ENCODE data around the gene CIB1. TPM values are rescaled to one million over a fixed set of nuclear protein-coding genes. Genes with fewer than 3 reads are reported as not detected.

Gene CIB1
- total RNA-seq, 4 donors from 2014 or later = 24.2 to 52.6 (median 38.7) TPM

DNA sequence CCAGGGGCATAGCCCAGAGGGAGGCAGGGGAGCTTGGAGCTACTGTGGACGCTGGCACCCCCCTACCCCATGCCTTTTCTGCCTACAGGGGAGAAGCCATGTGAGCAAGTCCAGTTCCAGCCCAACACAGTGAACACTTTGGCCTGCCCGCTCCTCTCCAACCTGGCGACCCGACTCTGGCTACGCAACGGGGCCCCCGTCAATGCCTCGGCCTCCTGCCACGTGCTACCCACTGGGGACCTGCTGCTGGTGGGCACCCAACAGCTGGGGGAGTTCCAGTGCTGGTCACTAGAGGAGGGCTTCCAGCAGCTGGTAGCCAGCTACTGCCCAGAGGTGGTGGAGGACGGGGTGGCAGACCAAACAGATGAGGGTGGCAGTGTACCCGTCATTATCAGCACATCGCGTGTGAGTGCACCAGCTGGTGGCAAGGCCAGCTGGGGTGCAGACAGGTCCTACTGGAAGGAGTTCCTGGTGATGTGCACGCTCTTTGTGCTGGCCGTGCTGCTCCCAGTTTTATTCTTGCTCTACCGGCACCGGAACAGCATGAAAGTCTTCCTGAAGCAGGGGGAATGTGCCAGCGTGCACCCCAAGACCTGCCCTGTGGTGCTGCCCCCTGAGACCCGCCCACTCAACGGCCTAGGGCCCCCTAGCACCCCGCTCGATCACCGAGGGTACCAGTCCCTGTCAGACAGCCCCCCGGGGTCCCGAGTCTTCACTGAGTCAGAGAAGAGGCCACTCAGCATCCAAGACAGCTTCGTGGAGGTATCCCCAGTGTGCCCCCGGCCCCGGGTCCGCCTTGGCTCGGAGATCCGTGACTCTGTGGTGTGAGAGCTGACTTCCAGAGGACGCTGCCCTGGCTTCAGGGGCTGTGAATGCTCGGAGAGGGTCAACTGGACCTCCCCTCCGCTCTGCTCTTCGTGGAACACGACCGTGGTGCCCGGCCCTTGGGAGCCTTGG, 5.6 kb downstream of the CIB1 start:
- TF ChIP-seq, protein P1, sequence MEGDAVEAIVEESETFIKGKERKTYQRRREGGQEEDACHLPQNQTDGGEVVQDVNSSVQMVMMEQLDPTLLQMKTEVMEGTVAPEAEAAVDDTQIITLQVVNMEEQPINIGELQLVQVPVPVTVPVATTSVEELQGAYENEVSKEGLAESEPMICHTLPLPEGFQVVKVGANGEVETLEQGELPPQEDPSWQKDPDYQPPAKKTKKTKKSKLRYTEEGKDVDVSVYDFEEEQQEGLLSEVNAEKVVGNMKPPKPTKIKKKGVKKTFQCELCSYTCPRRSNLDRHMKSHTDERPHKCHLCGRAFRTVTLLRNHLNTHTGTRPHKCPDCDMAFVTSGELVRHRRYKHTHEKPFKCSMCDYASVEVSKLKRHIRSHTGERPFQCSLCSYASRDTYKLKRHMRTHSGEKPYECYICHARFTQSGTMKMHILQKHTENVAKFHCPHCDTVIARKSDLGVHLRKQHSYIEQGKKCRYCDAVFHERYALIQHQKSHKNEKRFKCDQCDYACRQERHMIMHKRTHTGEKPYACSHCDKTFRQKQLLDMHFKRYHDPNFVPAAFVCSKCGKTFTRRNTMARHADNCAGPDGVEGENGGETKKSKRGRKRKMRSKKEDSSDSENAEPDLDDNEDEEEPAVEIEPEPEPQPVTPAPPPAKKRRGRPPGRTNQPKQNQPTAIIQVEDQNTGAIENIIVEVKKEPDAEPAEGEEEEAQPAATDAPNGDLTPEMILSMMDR (IDR thresholded peaks at IDR 0.05; ENCODE audit: low read depth) = no peak

GRCh38 chr15:90227336-90227735, 6.4 kb downstream of the CIB1 start:
- TF ChIP-seq, protein P1 (IDR thresholded peaks at IDR 0.05; ENCODE audit: low read depth) = no peak

DNA sequence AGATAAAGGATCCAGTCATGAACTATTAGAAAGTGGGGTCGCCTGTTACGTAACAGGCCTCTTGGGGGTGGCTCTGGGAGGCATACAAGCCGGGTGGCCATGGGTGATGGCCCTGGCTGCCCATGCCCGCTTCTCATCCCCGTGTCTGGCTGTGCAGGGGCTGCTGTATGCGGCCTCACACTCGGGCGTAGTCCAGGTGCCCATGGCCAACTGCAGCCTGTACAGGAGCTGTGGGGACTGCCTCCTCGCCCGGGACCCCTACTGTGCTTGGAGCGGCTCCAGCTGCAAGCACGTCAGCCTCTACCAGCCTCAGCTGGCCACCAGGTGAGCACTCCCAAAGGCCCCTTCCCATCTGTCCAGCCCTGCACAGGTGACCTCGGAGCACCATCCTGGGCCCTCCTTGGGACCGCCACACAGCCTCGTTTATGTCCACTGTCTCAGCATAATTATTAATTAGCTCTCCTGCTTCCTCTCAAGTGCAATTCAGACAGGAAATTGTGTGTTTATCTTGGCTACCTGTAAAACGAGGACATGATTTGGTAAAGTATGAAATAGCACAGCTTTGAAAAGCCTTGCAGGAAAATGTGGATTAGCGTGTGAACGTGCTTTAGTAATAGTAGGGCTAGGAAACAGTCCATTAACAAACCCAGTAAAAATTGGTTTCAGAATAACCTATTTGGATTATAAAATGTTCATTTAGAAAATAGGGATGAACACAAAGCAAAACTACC, 8.1 kb downstream of the CIB1 start:
- TF ChIP-seq, protein P1 (IDR thresholded peaks at IDR 0.05; ENCODE audit: low read depth) = no peak

GRCh38 chr15:90225047-90225446, 8.7 kb downstream of the CIB1 start:
- TF ChIP-seq, protein P1 (IDR thresholded peaks at IDR 0.05; ENCODE audit: low read depth) = no peak

DNA sequence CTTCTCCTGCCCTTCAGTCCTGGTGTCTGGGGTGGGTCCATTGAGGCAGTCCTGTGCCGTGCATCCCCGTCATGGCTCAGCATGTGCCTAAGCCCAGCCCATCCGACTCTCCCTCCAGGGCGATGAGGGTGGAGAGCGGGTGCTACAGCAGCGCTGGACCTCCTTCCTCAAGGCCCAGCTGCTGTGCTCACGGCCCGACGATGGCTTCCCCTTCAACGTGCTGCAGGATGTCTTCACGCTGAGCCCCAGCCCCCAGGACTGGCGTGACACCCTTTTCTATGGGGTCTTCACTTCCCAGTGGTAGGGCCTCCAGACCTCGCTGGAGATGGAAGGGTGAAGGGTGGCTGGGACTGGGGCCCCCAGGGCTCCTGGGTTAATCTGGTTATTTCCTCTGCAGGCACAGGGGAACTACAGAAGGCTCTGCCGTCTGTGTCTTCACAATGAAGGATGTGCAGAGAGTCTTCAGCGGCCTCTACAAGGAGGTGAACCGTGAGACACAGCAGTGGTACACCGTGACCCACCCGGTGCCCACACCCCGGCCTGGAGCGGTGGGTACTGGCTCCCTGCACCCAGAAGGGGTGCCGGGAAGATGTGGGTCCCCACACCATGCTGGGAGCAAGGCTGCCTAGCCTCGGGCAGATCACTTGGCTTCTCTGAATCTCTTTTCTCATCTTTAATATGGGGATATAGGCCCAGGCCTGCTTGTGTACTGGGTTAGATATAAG, 10.1 kb downstream of the CIB1 start:
- TF ChIP-seq, protein P1 (IDR thresholded peaks at IDR 0.05; ENCODE audit: low read depth) = no peak

- TF ChIP-seq, protein P1 (IDR thresholded peaks at IDR 0.05; ENCODE audit: low read depth) = no peak
These were observed 11.2 kb downstream of the CIB1 start for GRCh38 chr15:90222547-90222946.

All from subcutaneous adipose tissue (tissue), 4 donors.